HepG2 (cell line): ENCODE results near the gene SBNO2. TPM values are rescaled to one million over a fixed set of nuclear protein-coding genes. Genes with fewer than 3 reads are reported as not detected.

Experiments used
- EP300 ChIP-seq, 3 experiments: sonication (generic) in 1 of 3; formaldehyde crosslinking in 1 of 3; IDR thresholded peaks; 2 replicates each; pipeline versions ENCODE4 v1.5.1 to v1.6.1; 2011 to 2020; ENCODE audit warnings: low read depth in 2 of 3, low read length in 2 of 3, borderline replicate concordance in 1 of 3, improper control_type of control experiment in 1 of 3, mild to moderate bottlenecking in 1 of 3, missing genetic modification reagents in 1 of 3, moderate library complexity in 1 of 3
- GATA4 ChIP-seq: sonication (generic); IDR thresholded peaks from 2 replicates; pipeline ENCODE4 v1.6.1; 2016; ENCODE audit warnings: antibody characterized with exemption, low read depth, borderline replicate concordance
- KDM2A ChIP-seq: sonication (generic); formaldehyde crosslinking; IDR thresholded peaks from 2 replicates; pipeline ENCODE4 v1.4.0; 2020; ENCODE audit warnings: low read depth, missing genetic modification reagents, borderline replicate concordance
- LCORL ChIP-seq, 2 experiments: fragments of 450-650 bp in 1 of 2; sonication (generic) in 1 of 2; formaldehyde crosslinking in 1 of 2; IDR thresholded peaks; 2 replicates each; pipeline versions ENCODE4 v1.5.0 to v1.6.1; 2017 to 2020; ENCODE audit warnings: antibody characterized with exemption in 1 of 2, missing genetic modification reagents in 1 of 2
- NFKB2 ChIP-seq: sonication (generic); formaldehyde crosslinking; IDR thresholded peaks from 2 replicates; pipeline ENCODE4 v1.4.0; 2020; ENCODE audit warnings: missing genetic modification reagents, borderline replicate concordance
- NKX3-1 ChIP-seq: sonication (generic); formaldehyde crosslinking; IDR thresholded peaks from 2 replicates; pipeline ENCODE4 v1.5.0; 2020; ENCODE audit warnings: missing genetic modification reagents
- RXRB ChIP-seq: IDR thresholded peaks from 2 replicates; pipeline ENCODE4 v1.6.1; 2016; ENCODE audit warnings: borderline replicate concordance, missing genetic modification reagents, missing compliant biosample characterization
- TBP ChIP-seq: sonication (generic); formaldehyde crosslinking; IDR thresholded peaks from 2 replicates; pipeline ENCODE4 v1.5.0; 2020; ENCODE audit warnings: missing genetic modification reagents
- ZFP36L2 ChIP-seq: sonication (generic); formaldehyde crosslinking; IDR thresholded peaks from 2 replicates; pipeline ENCODE4 v1.4.0; 2020; ENCODE audit warnings: missing genetic modification reagents
- ZNF274 ChIP-seq: sonication (generic); formaldehyde crosslinking; IDR thresholded peaks from 2 replicates; pipeline ENCODE4 v1.5.1; 2020; ENCODE audit warnings: mild to moderate bottlenecking, missing genetic modification reagents
- ZNF839 ChIP-seq: sonication (generic); formaldehyde crosslinking; IDR thresholded peaks from 2 replicates; pipeline ENCODE4 v1.4.0; 2020; ENCODE audit warnings: missing genetic modification reagents, mild to moderate bottlenecking, borderline replicate concordance
- polyA plus RNA-seq, 8 experiments: library from polyadenylated mRNA; depleted of rRNA in 3 of 8; stranded (reverse) in 7 of 8; unstranded in 1 of 8; fragments of >200 nt; fragmentation: Illumina TruSeq in 4 of 8; extraction: Trizol in 4 of 8; gene quantifications; 2 replicates each; pipeline versions ENCODE4 v1.2.1 to v1.2.3, GENCODE V29; 2011 to 2016; ENCODE audit warnings: low read depth in 4 of 8, missing spikeins in 1 of 8, mixed read lengths in 1 of 8; ENCODE audit not compliant: insufficient read depth in 1 of 8
- total RNA-seq, 5 experiments: library from RNA; depleted of rRNA; stranded (reverse); fragments of >200 nt; fragmentation: Illumina TruSeq; extraction: Trizol; gene quantifications; 2 replicates each; pipeline ENCODE4 v1.2.3, GENCODE V29; 2016; ENCODE audit warnings: low read depth in 1 of 5
- TF ChIP-seq, protein P1 (sequence below): IDR thresholded peaks from 2 replicates; pipeline ENCODE4 v1.6.1; 2016; ENCODE audit warnings: mild to moderate bottlenecking
- TF ChIP-seq, protein P2 (sequence below): sonication (generic); formaldehyde crosslinking; IDR thresholded peaks from 2 replicates; pipeline ENCODE4 v1.5.0; 2020; ENCODE audit warnings: missing genetic modification reagents, mild to moderate bottlenecking, borderline replicate concordance
- TF ChIP-seq, protein P3 (sequence below): sonication (generic); formaldehyde crosslinking; IDR thresholded peaks from 2 replicates; pipeline ENCODE4 v1.4.0; 2020; ENCODE audit warnings: missing genetic modification reagents
- TF ChIP-seq, protein P4 (sequence below): sonication (generic); formaldehyde crosslinking; IDR thresholded peaks from 2 replicates; pipeline ENCODE4 v1.5.1; 2020; ENCODE audit warnings: mild to moderate bottlenecking, missing genetic modification reagents, borderline replicate concordance

SBNO2 gene
- total and polyA plus RNA-seq, 2 of the 13 experiments (the other 11 are each of a cell fraction or from before 2014, with no cell fraction given): 8.6 to 10.4 TPM

DNA sequence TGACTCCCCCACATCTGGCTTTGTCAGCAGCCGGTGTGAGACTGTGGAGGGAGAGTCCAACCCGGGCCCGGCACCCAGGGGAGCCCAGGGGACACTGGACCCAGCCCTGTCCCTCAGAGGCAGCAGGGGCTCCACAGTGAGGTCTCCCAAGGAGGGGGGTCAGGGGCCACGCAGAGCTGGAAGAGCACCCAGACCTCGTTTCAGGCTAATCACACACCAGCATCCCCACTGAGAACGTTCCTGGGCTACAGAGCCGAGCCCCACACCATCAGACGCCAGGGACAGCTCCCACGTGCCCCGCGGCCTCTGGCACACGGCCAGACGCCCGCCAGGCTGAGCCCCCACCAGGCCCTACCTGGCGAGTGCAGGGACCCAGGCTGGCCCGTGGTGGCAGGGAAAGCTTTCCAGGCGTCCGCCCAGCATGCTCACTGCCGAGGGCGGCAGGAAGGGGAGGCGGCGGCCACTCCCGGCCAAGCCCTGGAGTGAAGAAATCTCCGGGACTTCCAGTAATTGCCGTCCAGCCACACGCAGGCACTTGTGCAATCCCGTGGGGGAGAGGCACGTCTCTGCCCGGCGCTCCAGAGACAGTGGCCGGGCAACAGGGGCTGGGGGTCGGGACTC, 19.2 kb downstream of the SBNO2 start (continued):
- TF ChIP-seq, protein P1, sequence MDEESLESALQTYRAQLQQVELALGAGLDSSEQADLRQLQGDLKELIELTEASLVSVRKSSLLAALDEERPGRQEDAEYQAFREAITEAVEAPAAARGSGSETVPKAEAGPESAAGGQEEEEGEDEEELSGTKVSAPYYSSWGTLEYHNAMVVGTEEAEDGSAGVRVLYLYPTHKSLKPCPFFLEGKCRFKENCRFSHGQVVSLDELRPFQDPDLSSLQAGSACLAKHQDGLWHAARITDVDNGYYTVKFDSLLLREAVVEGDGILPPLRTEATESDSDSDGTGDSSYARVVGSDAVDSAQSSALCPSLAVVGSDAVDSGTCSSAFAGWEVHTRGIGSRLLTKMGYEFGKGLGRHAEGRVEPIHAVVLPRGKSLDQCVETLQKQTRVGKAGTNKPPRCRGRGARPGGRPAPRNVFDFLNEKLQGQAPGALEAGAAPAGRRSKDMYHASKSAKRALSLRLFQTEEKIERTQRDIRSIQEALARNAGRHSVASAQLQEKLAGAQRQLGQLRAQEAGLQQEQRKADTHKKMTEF (CRISPR knock-in tag): peak; percentile 41; the same call in 1 of the 2 replicates
- TF ChIP-seq ZNF274 (CRISPR knock-in tag): no peak
- TF ChIP-seq, protein P2, sequence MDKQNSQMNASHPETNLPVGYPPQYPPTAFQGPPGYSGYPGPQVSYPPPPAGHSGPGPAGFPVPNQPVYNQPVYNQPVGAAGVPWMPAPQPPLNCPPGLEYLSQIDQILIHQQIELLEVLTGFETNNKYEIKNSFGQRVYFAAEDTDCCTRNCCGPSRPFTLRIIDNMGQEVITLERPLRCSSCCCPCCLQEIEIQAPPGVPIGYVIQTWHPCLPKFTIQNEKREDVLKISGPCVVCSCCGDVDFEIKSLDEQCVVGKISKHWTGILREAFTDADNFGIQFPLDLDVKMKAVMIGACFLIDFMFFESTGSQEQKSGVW (CRISPR knock-in tag): no peak
- TF ChIP-seq RXRB (CRISPR knock-in tag): 0 out of 2 replicates have a peak, but pooled peaks have one; percentile 22
- TF ChIP-seq TBP: no peak
- TF ChIP-seq NKX3-1 (CRISPR knock-in tag): no peak
- TF ChIP-seq, protein P3, sequence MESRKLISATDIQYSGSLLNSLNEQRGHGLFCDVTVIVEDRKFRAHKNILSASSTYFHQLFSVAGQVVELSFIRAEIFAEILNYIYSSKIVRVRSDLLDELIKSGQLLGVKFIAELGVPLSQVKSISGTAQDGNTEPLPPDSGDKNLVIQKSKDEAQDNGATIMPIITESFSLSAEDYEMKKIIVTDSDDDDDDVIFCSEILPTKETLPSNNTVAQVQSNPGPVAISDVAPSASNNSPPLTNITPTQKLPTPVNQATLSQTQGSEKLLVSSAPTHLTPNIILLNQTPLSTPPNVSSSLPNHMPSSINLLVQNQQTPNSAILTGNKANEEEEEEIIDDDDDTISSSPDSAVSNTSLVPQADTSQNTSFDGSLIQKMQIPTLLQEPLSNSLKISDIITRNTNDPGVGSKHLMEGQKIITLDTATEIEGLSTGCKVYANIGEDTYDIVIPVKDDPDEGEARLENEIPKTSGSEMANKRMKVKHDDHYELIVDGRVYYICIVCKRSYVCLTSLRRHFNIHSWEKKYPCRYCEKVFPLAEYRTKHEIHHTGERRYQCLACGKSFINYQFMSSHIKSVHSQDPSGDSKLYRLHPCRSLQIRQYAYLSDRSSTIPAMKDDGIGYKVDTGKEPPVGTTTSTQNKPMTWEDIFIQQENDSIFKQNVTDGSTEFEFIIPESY (CRISPR knock-in tag): peak; percentile 93
- TF ChIP-seq ZNF839 (CRISPR knock-in tag): no peak
- TF ChIP-seq EP300 (IDR thresholded peaks at IDR 0.05; ENCODE audit: low read depth in 2 of 2, low read length in 2 of 2): no peak
- TF ChIP-seq EP300 (CRISPR knock-in tag; IDR thresholded peaks at IDR 0.05; ENCODE audit: borderline replicate concordance): no peak
- TF ChIP-seq NFKB2 (CRISPR knock-in tag): no peak
- no peak for TF ChIP-seq LCORL (IDR thresholded peaks at IDR 0.05)
- TF ChIP-seq LCORL (CRISPR knock-in tag; IDR thresholded peaks at IDR 0.05): 0 out of 2 replicates have a peak, but pooled peaks have one; percentile 23
- no peak for TF ChIP-seq GATA4
- TF ChIP-seq KDM2A (CRISPR knock-in tag): peak; percentile 36; the same call in 1 of the 2 replicates
- TF ChIP-seq, protein P4, sequence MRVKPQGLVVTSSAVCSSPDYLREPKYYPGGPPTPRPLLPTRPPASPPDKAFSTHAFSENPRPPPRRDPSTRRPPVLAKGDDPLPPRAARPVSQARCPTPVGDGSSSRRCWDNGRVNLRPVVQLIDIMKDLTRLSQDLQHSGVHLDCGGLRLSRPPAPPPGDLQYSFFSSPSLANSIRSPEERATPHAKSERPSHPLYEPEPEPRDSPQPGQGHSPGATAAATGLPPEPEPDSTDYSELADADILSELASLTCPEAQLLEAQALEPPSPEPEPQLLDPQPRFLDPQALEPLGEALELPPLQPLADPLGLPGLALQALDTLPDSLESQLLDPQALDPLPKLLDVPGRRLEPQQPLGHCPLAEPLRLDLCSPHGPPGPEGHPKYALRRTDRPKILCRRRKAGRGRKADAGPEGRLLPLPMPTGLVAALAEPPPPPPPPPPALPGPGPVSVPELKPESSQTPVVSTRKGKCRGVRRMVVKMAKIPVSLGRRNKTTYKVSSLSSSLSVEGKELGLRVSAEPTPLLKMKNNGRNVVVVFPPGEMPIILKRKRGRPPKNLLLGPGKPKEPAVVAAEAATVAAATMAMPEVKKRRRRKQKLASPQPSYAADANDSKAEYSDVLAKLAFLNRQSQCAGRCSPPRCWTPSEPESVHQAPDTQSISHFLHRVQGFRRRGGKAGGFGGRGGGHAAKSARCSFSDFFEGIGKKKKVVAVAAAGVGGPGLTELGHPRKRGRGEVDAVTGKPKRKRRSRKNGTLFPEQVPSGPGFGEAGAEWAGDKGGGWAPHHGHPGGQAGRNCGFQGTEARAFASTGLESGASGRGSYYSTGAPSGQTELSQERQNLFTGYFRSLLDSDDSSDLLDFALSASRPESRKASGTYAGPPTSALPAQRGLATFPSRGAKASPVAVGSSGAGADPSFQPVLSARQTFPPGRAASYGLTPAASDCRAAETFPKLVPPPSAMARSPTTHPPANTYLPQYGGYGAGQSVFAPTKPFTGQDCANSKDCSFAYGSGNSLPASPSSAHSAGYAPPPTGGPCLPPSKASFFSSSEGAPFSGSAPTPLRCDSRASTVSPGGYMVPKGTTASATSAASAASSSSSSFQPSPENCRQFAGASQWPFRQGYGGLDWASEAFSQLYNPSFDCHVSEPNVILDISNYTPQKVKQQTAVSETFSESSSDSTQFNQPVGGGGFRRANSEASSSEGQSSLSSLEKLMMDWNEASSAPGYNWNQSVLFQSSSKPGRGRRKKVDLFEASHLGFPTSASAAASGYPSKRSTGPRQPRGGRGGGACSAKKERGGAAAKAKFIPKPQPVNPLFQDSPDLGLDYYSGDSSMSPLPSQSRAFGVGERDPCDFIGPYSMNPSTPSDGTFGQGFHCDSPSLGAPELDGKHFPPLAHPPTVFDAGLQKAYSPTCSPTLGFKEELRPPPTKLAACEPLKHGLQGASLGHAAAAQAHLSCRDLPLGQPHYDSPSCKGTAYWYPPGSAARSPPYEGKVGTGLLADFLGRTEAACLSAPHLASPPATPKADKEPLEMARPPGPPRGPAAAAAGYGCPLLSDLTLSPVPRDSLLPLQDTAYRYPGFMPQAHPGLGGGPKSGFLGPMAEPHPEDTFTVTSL (CRISPR knock-in tag): no peak
- TF ChIP-seq ZFP36L2 (CRISPR knock-in tag): no peak
